HG02884 (cell line): ENCODE data around the gene SLCO1A2.
"Not testable (repeated sequence)": the region's sequence is repeated elsewhere in the genome, so short reads cannot be mapped to it uniquely, and the experiment has no call there.

ENCODE experiments used
- ATAC-seq: cut with Tn5 transposase; IDR thresholded peaks from one replicate; pipeline ENCODE4 v1.9.1; 2021; ENCODE audit warnings: mild to moderate bottlenecking, moderate library complexity; ENCODE audit not compliant: unreplicated experiment

The SLCO1A2 gene

GRCh38 chr12:21334771-21335325 lies at the start of gene SLCO1A2:
TSS of gene SLCO1A2 (minus strand) at chr12:21334917. CDS start at chr12:21334647, 270 bp downstream.
- ATAC-seq, result no peak

- ATAC-seq, result no peak
Observed at GRCh38 chr12:21384261-21384660, 49.5 kb upstream of the SLCO1A2 start.

- not testable (repeated sequence) for ATAC-seq
Observed at GRCh38 chr12:21381320-21381719, 46.6 kb upstream of the SLCO1A2 start.

- no peak for ATAC-seq
Observed at GRCh38 chr12:21379218-21379617, 44.5 kb upstream of the SLCO1A2 start.

GRCh38 chr12:21372602-21373001 lies 37.9 kb upstream of the SLCO1A2 start, which contains the start of gene IAPP:
TSS of gene IAPP (plus strand) at chr12:21372902. CDS start at chr12:21373352, 450 bp downstream.
- ATAC-seq, result no peak

GRCh38 chr12:21370845-21371449 lies 36.2 kb upstream of the SLCO1A2 start:
- ATAC-seq, result no peak

GRCh38 chr12:21369141-21369980 lies 34.6 kb upstream of the SLCO1A2 start:
- no peak for ATAC-seq

GRCh38 chr12:21360632-21361031 lies 25.9 kb upstream of the SLCO1A2 start:
- ATAC-seq, result not testable (repeated sequence)

- no peak for ATAC-seq
Observed at GRCh38 chr12:21354641-21355040, 19.9 kb upstream of the SLCO1A2 start.

- ATAC-seq, result no peak
Observed at GRCh38 chr12:21353948-21354347, 19.2 kb upstream of the SLCO1A2 start.

- ATAC-seq, result no peak
Observed at GRCh38 chr12:21353487-21353886, 18.8 kb upstream of the SLCO1A2 start.

- ATAC-seq, result no peak
Observed at GRCh38 chr12:21350975-21351374, 16.3 kb upstream of the SLCO1A2 start.

GRCh38 chr12:21346542-21347205 lies 12.0 kb upstream of the SLCO1A2 start:
- ATAC-seq, result no peak

GRCh38 chr12:21343636-21344035 lies 8.9 kb upstream of the SLCO1A2 start:
- no peak for ATAC-seq

- no peak for ATAC-seq
Observed at GRCh38 chr12:21341769-21342168, 7.1 kb upstream of the SLCO1A2 start.

- no peak for ATAC-seq
Observed at GRCh38 chr12:21340403-21340802, 5.7 kb upstream of the SLCO1A2 start.

GRCh38 chr12:21339921-21340320 lies 5.2 kb upstream of the SLCO1A2 start:
- ATAC-seq, result no peak

GRCh38 chr12:21337959-21338744 lies 3.4 kb upstream of the SLCO1A2 start:
- no peak for ATAC-seq

- no peak for ATAC-seq
Observed at GRCh38 chr12:21337453-21337852, 2.7 kb upstream of the SLCO1A2 start.

GRCh38 chr12:21336656-21337055 lies 1.9 kb upstream of the SLCO1A2 start:
- ATAC-seq, result no peak
